ENCODE results near the gene ZNF75A.

Gene ZNF75A

DNA sequence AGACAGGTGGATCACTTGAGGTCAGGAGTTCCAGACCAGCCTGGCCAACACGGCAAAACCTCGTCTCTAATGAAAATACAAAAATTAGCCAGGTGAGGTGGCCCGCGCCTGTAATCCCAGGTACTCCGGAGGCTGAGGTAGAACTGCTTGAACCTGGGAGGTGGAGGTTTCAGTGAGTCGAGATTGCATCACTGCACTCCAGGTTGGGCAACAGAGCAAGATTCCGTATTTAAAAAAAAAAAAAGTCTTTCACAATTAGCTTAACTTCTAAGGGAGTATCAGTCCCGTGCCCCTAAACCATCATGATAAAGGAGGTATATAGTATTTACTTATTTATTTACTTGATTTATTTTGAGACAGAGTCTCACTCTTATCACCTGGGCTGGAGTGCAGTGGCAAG is 45.5 kb upstream of the ZNF75A start:
- ATAC-seq = no peak
- TF ChIP-seq, protein P1, sequence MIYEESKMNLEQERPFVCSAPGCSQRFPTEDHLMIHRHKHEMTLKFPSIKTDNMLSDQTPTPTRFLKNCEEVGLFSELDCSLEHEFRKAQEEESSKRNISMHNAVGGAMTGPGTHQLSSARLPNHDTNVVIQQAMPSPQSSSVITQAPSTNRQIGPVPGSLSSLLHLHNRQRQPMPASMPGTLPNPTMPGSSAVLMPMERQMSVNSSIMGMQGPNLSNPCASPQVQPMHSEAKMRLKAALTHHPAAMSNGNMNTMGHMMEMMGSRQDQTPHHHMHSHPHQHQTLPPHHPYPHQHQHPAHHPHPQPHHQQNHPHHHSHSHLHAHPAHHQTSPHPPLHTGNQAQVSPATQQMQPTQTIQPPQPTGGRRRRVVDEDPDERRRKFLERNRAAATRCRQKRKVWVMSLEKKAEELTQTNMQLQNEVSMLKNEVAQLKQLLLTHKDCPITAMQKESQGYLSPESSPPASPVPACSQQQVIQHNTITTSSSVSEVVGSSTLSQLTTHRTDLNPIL (CRISPR knock-in tag; IDR thresholded peaks at IDR 0.05; ENCODE audit: low read depth) = no peak
- TF ChIP-seq BACH2 (CRISPR knock-in tag; IDR thresholded peaks at IDR 0.05; ENCODE audit: borderline replicate concordance) (no peak), ZNF8 (CRISPR knock-in tag; IDR thresholded peaks at IDR 0.05) (no peak), GLIS3 (CRISPR knock-in tag; IDR thresholded peaks at IDR 0.05) (no peak), RARB (CRISPR knock-in tag; IDR thresholded peaks at IDR 0.05) (no peak), SNAI2 (CRISPR knock-in tag; IDR thresholded peaks at IDR 0.05) (no peak), ZNF70 (CRISPR knock-in tag; IDR thresholded peaks at IDR 0.05) (no peak)
- TF ChIP-seq, protein P2, sequence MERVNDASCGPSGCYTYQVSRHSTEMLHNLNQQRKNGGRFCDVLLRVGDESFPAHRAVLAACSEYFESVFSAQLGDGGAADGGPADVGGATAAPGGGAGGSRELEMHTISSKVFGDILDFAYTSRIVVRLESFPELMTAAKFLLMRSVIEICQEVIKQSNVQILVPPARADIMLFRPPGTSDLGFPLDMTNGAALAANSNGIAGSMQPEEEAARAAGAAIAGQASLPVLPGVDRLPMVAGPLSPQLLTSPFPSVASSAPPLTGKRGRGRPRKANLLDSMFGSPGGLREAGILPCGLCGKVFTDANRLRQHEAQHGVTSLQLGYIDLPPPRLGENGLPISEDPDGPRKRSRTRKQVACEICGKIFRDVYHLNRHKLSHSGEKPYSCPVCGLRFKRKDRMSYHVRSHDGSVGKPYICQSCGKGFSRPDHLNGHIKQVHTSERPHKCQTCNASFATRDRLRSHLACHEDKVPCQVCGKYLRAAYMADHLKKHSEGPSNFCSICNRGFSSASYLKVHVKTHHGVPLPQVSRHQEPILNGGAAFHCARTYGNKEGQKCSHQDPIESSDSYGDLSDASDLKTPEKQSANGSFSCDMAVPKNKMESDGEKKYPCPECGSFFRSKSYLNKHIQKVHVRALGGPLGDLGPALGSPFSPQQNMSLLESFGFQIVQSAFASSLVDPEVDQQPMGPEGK (CRISPR knock-in tag; IDR thresholded peaks at IDR 0.05; ENCODE audit: borderline replicate concordance) = no peak
- TF ChIP-seq, protein P3, sequence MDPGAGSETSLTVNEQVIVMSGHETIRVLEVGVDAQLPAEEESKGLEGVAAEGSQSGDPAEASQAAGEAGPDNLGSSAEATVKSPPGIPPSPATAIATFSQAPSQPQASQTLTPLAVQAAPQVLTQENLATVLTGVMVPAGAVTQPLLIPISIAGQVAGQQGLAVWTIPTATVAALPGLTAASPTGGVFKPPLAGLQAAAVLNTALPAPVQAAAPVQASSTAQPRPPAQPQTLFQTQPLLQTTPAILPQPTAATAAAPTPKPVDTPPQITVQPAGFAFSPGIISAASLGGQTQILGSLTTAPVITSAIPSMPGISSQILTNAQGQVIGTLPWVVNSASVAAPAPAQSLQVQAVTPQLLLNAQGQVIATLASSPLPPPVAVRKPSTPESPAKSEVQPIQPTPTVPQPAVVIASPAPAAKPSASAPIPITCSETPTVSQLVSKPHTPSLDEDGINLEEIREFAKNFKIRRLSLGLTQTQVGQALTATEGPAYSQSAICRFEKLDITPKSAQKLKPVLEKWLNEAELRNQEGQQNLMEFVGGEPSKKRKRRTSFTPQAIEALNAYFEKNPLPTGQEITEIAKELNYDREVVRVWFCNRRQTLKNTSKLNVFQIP (CRISPR knock-in tag; IDR thresholded peaks at IDR 0.05; ENCODE audit: borderline replicate concordance, low read depth) = no peak
- TF ChIP-seq, protein P4, sequence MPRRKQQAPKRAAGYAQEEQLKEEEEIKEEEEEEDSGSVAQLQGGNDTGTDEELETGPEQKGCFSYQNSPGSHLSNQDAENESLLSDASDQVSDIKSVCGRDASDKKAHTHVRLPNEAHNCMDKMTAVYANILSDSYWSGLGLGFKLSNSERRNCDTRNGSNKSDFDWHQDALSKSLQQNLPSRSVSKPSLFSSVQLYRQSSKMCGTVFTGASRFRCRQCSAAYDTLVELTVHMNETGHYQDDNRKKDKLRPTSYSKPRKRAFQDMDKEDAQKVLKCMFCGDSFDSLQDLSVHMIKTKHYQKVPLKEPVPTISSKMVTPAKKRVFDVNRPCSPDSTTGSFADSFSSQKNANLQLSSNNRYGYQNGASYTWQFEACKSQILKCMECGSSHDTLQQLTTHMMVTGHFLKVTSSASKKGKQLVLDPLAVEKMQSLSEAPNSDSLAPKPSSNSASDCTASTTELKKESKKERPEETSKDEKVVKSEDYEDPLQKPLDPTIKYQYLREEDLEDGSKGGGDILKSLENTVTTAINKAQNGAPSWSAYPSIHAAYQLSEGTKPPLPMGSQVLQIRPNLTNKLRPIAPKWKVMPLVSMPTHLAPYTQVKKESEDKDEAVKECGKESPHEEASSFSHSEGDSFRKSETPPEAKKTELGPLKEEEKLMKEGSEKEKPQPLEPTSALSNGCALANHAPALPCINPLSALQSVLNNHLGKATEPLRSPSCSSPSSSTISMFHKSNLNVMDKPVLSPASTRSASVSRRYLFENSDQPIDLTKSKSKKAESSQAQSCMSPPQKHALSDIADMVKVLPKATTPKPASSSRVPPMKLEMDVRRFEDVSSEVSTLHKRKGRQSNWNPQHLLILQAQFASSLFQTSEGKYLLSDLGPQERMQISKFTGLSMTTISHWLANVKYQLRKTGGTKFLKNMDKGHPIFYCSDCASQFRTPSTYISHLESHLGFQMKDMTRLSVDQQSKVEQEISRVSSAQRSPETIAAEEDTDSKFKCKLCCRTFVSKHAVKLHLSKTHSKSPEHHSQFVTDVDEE (CRISPR knock-in tag; IDR thresholded peaks at IDR 0.05) = no peak

DNA sequence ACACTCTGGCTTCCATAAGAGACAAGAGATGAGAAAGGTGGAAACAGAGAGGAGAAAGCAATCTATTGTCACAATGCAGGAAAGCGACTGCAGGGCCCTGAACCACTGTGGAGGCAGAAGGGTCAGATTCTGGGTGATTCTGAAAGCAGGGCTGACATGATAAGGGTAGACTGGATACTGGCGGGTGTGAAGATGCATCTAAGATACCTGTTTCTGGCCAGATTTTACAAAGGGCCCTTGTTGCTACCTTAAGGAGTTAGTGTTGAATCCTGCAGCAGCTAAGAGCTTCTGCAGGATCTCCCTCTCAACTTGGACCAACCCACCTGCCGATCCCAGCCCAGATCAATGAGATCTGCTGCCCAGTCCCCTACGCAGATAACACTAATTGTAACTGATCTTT is 42.8 kb upstream of the ZNF75A start:
- ATAC-seq = no peak
- no peak for TF ChIP-seq PPARA (CRISPR knock-in tag; IDR thresholded peaks at IDR 0.05; ENCODE audit: borderline replicate concordance)
- TF ChIP-seq ZNF70 (CRISPR knock-in tag; IDR thresholded peaks at IDR 0.05) = no peak
- TF ChIP-seq TCF4 (CRISPR knock-in tag; IDR thresholded peaks at IDR 0.05; ENCODE audit: borderline replicate concordance) = no peak
- TF ChIP-seq TOX (CRISPR knock-in tag; IDR thresholded peaks at IDR 0.05; ENCODE audit: borderline replicate concordance) = no peak
- TF ChIP-seq, protein P3 (CRISPR knock-in tag; IDR thresholded peaks at IDR 0.05; ENCODE audit: borderline replicate concordance, low read depth) = no peak
- TF ChIP-seq, protein P2 (CRISPR knock-in tag; IDR thresholded peaks at IDR 0.05; ENCODE audit: borderline replicate concordance) = no peak
- no peak for TF ChIP-seq OSR1 (CRISPR knock-in tag; IDR thresholded peaks at IDR 0.05)
- TF ChIP-seq RARB (CRISPR knock-in tag; IDR thresholded peaks at IDR 0.05) = no peak
- TF ChIP-seq ZC3H10 (CRISPR knock-in tag; IDR thresholded peaks at IDR 0.05) = no peak
- no peak for TF ChIP-seq ZNF565 (CRISPR knock-in tag; conservative IDR thresholded peaks at IDR 0.05; ENCODE audit: low read depth)
- TF ChIP-seq SNAI2 (CRISPR knock-in tag; IDR thresholded peaks at IDR 0.05) = no peak
- no peak for TF ChIP-seq ZFP30 (CRISPR knock-in tag; IDR thresholded peaks at IDR 0.05)
- no peak for TF ChIP-seq ARNTL (CRISPR knock-in tag; IDR thresholded peaks at IDR 0.05; ENCODE audit: borderline replicate concordance, low read depth)
- TF ChIP-seq, protein P5, sequence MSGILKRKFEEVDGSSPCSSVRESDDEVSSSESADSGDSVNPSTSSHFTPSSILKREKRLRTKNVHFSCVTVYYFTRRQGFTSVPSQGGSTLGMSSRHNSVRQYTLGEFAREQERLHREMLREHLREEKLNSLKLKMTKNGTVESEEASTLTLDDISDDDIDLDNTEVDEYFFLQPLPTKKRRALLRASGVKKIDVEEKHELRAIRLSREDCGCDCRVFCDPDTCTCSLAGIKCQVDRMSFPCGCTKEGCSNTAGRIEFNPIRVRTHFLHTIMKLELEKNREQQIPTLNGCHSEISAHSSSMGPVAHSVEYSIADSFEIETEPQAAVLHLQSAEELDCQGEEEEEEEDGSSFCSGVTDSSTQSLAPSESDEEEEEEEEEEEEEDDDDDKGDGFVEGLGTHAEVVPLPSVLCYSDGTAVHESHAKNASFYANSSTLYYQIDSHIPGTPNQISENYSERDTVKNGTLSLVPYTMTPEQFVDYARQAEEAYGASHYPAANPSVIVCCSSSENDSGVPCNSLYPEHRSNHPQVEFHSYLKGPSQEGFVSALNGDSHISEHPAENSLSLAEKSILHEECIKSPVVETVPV (CRISPR knock-in tag; IDR thresholded peaks at IDR 0.05) = no peak
- TF ChIP-seq ZNF8 (CRISPR knock-in tag; IDR thresholded peaks at IDR 0.05) = no peak
- no peak for TF ChIP-seq ESRRG (CRISPR knock-in tag; IDR thresholded peaks at IDR 0.05)
